Dedifferentiated amniotic fluid mesenchymal stem cell (primary cell): ENCODE data around the gene SORCS3.
"Not testable (repeated sequence)": the region's sequence is repeated elsewhere in the genome, so short reads cannot be mapped to it uniquely, and the experiment has no call there.

ENCODE experiments used
- DNase-seq: peaks from one replicate; pipeline ENCODE4 v3.0.0-alpha.2; 2016; ENCODE audit errors: extremely low spot score

Gene SORCS3

DNA sequence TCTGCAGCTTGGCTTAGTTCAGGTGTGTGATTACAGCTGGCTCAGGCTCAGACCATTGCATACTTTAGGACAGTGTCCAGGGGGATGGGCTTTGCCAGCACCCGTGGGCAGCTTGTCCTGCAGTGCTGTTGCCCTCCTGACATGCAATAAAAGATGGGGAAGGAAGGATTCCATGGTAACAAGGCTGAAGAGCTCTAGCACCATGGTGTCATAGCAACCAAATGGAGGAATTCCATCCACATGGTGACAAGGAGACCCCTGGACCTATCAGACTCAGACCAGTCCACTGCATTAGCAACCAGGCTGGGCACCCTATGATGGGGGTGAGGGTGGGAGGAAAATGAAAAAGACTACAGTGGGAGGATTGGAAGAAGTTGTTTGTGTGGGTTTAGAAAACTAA, 49.9 kb downstream of the SORCS3 start:
- DNase-seq: no peak

DNA sequence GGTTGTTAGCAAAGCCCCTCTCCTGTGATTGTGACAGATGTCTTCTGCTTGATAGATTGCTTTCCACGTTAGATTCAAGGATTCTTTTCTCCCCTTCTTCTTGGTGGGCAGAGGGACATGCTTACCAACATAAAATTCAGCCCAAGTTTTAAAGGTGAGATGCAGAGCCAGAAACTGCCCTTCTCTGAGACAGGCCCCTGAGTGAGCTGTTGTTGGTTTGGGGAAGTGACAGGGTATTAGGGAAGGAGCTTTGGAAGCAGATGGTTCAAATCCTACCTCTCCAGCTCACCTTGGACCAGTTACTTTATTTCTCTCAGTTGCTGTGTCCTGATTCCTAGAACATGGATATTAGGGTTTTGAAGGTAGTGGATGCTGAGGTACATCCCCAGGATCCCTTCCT, 53.0 kb downstream of the SORCS3 start:
- DNase-seq: no peak

DNA sequence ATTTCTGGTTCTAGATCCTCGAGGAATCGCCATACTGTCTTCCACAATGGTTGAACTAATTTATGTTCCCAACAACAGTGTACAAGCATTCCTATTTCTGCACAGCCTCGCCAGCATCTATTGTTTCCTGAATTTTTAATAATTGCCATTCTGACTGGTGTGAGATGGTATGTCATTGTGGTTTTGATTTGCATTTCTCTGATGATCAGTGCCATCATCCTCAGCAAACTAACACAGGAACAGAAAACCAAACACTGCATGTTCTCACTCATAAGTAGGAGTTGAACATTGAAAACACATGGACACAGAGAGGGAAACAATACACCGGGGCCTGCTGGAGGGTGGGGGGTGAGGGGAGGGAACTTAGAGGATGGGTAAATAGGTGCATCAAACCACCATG, 62.2 kb downstream of the SORCS3 start:
- DNase-seq: not testable (repeated sequence)

DNA sequence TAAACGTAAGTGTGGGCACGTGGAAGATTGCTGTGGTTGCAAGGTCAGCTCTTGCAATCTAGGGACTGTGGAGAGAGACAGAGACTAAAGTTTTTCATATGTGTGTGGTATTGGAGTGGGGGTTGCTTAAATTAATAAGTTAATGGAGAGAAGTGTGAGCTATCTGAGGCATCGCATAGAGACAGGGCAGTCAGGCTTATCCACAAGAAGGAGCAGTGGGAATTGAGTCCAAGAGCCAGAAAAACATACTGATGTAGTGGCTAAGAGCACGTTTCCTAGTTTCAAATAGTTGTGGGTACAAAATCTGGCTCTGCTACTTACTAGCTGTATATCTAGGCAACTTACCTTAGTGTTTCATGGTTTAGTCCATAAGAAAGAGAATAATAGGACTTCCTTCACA, 65.8 kb downstream of the SORCS3 start:
- DNase-seq: no peak

DNA sequence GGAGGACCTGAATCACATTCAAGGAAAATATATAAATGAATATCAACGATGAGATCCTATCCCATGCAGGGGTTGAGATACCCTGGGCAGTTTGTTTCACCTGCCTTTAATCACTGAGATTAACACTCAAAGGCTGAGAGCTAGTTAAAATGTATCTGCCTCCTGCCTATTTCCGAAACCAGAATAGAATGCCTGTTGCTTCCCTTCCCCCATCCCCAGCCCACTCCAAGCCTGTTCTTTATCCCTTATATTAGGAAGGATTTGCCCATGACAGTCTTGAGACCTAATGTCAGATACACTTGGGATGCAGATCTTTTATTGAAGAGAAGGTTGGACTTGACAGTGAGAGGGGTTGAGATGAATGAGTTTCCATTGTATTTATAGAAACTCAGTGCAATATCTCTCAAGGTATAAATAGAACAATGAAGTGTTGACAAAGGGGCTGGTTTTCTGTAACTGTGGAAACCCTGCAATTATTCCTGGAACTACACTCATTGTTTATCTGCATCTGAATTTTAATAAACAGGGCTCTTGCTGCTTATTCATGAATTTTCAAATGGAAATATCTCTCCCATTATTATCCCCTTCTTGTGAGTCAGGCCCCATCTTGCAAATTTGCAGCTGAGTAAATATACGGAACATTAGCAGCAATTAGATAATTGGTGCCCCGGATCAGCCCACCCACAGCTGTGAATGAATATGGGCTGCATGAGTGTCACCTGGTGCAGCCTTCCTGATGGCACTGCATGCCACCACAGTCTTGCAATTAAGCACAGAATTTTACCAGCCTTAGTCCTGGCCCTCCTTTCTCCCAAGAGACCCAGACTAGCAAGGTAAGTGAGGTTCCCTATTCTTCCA, 66.7 kb downstream of the SORCS3 start:
- DNase-seq: no peak

DNA sequence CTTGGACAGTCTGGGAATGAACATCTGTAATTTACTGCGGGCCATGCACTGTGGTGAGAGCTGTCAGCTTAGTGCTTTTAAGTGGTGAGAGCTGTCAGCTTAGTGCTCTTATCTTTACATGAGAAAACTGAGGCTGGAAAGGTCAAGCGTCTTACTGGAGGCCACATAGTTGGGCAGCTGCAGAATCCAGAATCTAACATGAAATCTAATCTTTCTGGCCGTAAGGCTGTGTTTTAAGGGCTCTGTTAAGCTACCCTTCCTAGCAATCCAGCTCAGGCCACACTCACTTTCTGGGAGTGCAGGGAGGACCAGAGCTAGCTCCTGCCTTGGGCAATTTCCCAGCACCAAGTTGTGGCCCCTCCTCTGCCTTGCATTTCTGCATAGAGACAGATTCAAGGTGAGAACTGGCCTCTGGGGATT, 70.2 kb downstream of the SORCS3 start:
- no peak for DNase-seq

DNA sequence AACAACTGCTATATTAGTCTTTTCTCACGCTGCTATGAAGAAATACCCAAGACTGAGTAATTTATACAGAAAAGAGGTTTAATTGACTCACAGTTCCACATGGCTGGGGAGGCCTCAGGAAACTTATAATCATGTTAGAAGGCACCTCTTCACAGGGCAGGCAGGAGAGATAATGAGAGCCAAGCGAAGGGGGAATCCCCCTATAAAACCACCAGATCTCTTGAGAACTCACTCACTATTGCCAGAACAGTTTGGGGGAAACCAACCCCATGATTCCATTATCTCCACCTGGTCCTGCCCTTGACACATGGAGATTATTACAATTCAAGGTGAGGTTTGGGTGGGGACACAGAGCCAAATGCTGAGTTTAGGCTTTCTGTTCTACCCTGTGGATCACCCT, 89.5 kb downstream of the SORCS3 start:
- not testable (repeated sequence) for DNase-seq

DNA sequence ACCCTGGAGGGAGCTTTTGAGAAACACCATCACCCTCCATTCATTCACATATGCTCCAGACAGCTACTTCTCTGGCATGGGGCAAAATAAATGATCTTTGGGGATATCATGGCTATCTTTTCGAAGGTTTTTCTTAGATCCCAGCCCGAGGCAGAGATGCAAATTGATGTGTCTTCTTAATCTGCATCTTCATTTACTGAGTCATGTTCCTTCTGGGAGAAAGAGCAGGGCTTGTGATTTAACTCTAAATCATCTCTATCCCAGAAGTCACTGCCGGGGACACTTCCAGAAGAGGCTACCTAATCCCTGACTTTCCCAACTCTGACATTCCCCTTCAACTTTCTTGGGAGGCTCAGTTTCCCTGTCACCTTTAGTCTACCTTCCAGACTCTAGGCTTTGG, 90.1 kb downstream of the SORCS3 start:
- DNase-seq: no peak

DNA sequence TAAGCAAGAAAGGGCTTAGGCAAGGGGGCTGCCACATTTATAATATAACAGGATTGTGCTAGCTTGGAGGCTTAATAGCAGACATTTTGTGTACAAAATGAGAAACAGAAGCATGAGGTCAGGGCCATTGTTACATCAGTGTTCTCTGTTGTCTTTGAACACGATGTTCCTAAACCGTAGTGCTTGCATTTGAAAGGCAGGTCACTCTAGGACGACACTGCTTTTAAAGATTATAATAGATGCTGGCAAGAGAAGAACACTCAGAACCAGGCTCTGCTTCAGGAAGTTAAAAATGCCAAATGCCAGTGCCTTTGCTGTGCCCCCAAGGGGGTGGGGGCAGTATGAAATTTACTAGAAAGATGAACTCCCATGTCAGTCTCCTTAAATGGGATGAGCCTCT, 91.1 kb downstream of the SORCS3 start:
- DNase-seq: no peak

DNA sequence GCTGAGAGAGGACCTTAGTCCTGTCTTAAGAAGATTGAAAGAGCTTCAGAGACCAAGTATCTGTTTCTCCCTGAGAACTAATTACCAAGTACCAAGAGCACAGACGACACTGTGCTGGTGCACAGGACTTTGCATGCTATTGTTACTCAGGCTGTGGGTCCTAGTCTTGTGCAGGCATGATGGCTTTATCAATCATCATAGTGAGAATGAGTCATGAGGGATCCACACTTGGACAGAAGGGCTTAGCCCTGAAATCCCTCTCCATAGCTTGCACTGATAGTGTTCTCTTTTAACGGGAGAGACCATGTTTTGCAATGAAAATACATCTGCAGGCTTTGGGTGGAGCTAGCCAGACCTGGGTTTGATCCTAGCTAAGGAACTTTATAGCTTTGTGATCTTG, 93.3 kb downstream of the SORCS3 start:
- DNase-seq: no peak

DNA sequence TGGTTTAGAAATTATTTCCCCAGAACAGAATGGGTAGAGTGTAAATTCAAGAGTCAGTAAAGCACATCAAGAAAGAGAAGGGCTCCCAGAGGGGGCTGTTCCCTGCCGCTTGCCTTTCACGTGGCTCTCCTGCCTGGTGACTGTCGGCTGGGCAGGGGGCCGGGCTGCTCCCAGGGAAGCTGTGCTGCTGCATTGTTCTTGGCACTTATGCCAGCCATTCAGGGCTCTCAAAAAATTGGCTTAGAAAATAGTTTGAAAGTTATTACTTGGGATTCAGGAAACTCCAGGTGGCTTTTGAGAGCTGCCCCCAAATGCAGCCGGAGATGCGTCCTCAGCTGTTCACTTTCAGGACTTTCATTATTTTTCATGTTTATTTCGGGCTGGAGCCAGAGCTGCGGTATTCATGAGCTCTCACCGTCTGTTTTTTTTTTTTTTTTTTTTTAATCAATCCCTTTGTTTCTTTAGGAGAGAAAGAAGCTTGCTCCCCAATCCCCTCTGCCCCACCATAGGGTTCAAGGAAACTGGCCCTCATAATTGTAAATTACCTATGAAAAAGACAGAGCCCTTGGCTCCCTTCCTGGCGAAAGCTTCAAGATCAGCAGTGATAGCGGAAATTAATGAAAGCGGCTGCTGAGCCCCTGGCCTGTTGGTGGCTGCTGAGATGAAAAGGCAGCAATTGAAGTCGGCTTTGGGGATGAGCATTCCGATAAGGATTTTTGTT, 94.1 kb downstream of the SORCS3 start:
- DNase-seq: no peak

DNA sequence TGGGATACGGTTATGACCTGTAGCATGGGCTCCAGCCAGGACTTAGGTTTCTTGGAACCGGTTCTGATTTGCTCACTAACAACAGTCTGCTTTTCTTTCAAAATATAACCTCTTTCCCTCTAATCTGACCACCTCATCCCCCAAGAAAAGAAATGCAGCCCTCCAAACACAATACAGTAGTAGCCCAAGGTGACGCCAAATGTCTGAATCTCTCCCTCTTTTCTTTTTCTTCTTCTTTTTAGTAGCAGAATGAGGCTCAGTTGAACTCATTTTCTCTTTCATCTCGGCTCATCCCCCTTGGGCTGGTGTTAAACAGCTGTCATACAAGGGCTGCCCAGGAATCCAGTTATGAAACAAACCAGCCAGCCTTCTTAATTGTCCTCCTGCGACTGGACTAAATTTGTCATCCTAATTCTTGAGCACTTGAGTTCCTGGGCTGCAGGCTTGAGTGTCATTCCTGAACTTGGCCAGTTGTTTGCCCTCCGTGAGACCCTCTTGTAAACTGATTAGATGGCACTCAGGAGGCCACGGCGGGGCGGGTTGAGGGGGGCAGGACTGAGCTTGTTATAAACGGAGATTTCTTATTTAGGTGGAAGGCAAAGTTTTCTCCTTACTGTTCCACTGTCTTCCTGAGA, 94.8 kb downstream of the SORCS3 start:
- DNase-seq: no peak

DNA sequence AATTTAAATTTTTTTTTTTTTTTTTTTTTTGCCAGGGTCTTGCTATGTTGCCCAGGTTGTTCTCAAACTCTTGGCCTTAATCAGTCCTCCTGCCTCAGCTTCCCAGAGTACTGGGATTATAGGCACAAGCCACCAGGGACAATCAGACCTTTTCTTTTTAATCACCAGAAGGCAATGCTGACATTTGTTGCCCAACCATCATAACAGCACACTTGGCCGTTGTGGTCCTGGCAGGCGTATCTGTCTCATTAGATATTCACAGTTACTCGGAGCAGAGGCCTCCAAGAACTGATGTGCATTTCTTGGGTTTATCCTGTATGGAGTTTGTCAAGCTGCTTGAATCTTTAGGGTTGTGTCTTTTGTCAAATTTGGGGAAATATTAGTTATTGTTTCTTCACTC, 100.0 kb downstream of the SORCS3 start:
- DNase-seq: no peak

DNA sequence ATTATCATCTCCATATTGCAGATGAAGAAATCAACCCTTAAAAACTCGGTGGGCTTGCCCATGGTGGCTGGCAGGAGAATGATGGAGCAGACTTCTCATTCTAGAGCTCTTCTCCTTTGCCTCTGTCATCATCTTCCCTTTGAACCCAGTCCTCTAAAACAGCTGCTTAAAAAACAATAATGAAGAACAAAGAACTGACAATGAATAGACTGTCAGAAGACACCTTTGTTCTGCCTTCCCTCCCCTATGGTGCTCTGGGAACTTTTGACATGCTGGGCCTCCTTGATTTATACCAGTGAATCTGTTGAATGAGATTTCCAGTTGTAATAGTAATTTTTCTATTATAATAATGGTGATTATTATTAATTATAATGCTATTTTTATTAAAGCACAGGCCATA, 103.0 kb downstream of the SORCS3 start:
- DNase-seq: no peak

DNA sequence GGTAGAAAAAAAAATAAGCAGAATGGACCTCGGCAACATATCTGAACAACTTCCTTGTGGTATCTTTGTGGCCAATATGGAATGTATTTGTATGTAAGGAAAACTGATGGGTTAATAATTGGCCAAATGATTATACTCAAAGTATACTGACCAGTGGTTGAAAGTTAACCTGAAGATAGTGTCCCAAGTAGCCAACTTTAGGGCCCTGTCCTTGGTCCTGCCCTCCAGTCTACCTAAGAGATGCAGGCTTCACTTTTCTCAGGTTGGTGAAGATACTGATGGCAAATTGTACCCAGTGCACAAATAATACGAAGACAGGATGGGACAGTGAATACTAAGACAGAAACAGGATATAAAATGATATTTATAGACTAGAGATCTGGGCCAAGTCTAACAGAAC, 109.2 kb downstream of the SORCS3 start:
- no peak for DNase-seq

DNA sequence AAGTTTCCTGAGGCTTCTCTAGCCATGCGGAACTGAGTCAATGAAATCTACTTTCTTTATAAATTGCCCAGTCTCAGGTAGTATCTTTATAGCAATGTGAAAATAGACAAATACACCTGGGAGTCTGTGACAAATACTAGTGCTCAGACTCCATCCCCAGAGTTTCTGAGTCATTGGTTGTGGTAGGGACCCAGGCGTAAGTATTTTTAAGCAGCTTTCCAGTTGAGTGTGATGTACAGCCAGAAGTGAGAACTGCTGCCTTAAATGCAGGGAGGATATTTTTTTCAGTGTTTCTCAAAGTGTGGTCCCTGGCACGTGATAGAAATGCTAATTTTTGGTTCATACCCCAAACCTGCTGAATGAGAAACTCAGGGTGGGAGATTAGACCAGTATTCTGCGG, 121.7 kb downstream of the SORCS3 start:
- DNase-seq: no peak

DNA sequence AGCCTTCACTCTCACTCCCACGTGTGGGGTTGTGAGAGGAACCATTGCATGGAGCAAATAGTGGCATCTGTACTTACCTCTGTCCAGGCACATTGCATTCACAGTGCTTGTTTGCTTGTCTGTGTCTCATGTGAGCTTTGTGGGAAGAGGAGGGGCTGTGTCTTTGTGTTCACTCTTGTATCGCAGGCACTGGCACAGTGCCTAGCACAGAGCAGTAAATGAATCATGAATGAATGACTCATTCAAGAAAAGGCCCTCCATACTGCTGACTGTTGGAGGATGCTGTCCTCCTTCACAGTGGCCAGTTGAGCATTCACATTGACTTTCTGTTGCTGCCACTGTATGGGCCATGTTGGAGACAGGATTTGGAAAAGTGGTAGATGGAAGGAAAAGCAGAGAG, 125.3 kb downstream of the SORCS3 start:
- DNase-seq: no peak

DNA sequence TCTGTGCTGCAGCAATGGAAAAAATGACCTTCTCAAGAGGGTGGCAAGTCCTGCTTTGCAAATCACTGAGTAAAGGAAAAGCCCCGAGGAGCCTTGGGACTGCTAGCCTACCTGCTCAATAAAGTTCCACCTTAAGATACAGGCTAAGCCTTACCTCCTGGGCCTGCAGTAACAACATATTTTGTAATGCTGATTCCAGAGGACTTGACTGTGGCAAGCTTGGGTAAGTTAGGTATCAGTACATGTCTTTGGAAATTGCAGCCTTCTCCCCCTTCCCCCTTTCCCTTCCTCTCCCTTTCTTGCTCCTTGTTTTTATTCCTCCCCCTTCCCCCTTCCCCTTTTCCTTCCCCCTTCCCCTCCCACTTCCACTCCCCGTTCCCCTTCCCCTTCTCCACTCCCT, 126.2 kb downstream of the SORCS3 start:
- no peak for DNase-seq

DNA sequence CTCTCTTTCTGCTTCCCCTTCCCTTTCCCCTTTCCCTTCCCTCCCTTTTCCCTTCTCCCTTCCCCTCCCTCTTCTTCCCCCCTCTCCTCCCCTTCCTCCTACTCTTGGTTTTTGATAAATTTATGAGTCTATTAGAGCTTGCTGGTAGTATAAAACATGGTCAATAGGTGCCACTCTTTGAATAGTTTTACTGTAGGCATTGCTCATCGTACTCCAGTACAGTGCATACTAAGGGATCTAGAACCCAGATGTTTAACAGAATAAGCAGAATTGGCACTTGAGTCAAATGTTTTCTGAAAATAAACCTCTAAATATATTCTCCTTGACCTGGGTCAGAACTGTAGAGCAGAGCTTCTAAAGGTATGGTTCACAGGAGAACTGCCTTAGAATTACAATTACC, 126.7 kb downstream of the SORCS3 start:
- DNase-seq: no peak

DNA sequence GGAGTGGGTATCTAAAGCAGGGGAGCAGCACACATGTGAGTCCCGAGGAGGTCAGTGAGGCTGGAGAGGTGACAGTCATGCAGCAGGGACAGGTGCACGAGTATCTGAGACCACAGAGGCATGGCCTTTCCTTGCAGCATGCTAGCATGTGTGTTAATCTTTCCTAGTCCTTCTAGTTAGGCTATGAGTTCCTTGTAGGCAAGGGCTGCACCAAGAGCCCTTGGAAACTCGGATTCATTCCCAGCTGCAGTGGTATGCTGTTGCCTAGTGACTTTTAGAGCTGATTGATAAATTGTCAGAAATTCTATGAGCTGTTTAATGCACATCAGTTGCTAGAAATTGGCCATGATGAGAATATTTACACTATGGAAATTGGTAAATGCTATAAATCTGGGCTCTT, 132.0 kb downstream of the SORCS3 start:
- DNase-seq: no peak

DNA sequence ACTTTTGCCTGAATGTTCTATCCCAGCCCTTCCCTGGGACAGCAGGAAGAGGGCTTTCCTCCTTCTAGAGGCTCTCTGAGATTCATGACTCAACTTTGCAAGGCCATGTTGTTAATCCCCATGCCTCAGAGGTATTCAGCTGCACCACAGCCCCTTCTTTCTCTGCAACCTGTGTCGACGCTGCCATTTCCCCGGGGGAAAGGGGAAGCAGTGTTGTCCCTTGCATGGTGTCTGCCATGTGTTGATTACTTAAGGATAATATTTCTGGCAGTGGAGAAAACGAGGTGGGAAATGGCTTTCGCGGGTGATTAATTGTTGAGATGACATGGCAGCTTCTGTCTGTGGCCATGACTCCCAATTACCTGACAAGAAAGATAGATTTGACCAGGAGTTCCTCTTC, 133.1 kb downstream of the SORCS3 start:
- DNase-seq: no peak

DNA sequence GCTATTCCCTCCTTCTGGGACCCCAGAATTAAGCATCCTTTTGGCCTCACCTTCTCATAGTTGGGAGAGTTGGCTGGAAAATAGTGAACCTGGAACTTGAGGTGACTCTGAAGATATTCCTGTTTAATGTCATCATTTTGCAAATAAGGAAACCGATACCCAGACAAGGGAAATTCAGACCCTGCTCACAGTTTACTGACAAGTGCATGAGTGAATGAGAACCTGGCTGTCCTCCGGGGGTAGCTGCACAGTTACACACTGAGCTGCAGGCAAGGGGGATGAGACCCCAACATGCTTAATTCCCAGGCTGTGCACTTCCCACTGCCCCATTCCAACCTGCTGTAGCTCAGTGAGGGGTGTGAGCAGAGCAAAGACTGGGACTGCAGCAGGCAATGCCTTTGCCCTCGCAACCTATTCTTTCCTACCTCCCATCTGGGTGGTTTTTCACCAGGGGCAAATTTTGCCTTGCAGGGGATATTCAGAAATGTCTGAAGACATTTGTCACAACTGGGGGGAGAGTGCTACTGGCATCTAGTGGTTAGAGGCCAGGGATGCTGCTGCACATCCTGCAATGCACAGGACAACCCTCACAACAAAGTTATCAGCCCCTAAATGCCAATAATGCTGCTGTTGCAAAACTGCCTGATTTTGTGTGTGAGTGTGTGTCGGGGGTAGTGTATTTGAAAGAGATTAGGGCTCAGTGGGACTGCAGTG, 136.2 kb downstream of the SORCS3 start:
- DNase-seq: no peak
